ENCODE results near the gene LIFR.
"Not testable (repeated sequence)": the region's sequence is repeated elsewhere in the genome, so short reads cannot be mapped to it uniquely, and the experiment has no call there.

Gene LIFR

GRCh38 chr5:38556599-38557307 is at the start of gene LIFR:
Gene LIFR (minus strand): TSS chr5:38556646. CDS start chr5:38530647, 25,999 bp downstream.
- DNase-seq = peak; percentile 87

GRCh38 chr5:38605610-38606009 is 49.2 kb upstream of the LIFR start:
- no peak for DNase-seq

GRCh38 chr5:38603691-38604090 is 47.2 kb upstream of the LIFR start:
- peak; percentile 77 for DNase-seq

- no peak for DNase-seq
Observed at GRCh38 chr5:38602641-38603040, 46.2 kb upstream of the LIFR start.

- peak; percentile 70 for DNase-seq
Observed at GRCh38 chr5:38601863-38602298, 45.4 kb upstream of the LIFR start.

GRCh38 chr5:38601133-38601862 is 44.9 kb upstream of the LIFR start:
- no peak for DNase-seq

- DNase-seq = peak; percentile 43
Observed at GRCh38 chr5:38600329-38601045, 44.0 kb upstream of the LIFR start.

- DNase-seq = not testable (repeated sequence)
Observed at GRCh38 chr5:38599751-38600150, 43.3 kb upstream of the LIFR start.

- DNase-seq = peak; percentile 87
Observed at GRCh38 chr5:38598994-38599617, 42.7 kb upstream of the LIFR start.

- DNase-seq = no peak
Observed at GRCh38 chr5:38598296-38598993, 42.0 kb upstream of the LIFR start.

- DNase-seq = no peak
Observed at GRCh38 chr5:38596981-38597380, 40.5 kb upstream of the LIFR start.

GRCh38 chr5:38595132-38595745 is 38.8 kb upstream of the LIFR start:
- peak; percentile 96 for DNase-seq

GRCh38 chr5:38593959-38594358 is 37.5 kb upstream of the LIFR start:
- no peak for DNase-seq

GRCh38 chr5:38591523-38591849 is 35.0 kb upstream of the LIFR start:
- peak; percentile 27 for DNase-seq

GRCh38 chr5:38590838-38591522 is 34.5 kb upstream of the LIFR start:
- DNase-seq = peak; percentile 14

- DNase-seq = no peak
Observed at GRCh38 chr5:38589629-38590028, 33.2 kb upstream of the LIFR start.

GRCh38 chr5:38585816-38586215 is 29.4 kb upstream of the LIFR start:
- no peak for DNase-seq

GRCh38 chr5:38583500-38583899 is 27.1 kb upstream of the LIFR start:
- no peak for DNase-seq

GRCh38 chr5:38582975-38583319 is 26.5 kb upstream of the LIFR start:
- no peak for DNase-seq

- no peak for DNase-seq
Observed at GRCh38 chr5:38582293-38582974, 26.0 kb upstream of the LIFR start.

GRCh38 chr5:38581597-38581996 is 25.2 kb upstream of the LIFR start:
- DNase-seq = no peak
